ENCODE data around the gene USF2.

DNA sequence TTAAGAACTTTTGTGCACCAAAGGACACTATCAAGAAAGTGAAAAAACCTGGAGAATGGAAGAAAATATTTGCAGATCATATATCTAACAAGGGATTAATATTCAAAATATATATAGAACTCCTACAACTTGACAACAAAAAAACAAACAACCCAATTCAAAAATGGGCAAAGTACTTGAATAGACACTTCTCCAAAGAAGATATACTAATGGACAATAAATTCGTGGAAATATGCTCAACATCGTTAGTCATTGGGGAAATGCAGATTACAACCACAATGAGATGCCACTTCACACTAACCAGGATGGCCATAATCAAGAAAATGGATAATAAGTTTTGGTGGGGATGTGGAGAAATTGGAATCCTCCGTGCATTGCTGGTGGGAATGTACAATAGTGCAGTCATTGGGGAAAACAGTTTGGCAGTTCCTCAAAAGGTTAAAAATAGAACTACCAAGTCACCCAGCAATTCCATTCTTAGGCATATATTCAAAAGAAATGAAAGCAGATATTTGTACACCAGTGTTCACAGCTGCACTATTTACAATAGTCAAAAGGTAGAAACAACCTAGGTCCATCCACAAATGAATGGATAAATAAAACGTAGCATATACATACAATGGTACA, 22.2 kb upstream of the USF2 start:
- TF ChIP-seq, protein P1, sequence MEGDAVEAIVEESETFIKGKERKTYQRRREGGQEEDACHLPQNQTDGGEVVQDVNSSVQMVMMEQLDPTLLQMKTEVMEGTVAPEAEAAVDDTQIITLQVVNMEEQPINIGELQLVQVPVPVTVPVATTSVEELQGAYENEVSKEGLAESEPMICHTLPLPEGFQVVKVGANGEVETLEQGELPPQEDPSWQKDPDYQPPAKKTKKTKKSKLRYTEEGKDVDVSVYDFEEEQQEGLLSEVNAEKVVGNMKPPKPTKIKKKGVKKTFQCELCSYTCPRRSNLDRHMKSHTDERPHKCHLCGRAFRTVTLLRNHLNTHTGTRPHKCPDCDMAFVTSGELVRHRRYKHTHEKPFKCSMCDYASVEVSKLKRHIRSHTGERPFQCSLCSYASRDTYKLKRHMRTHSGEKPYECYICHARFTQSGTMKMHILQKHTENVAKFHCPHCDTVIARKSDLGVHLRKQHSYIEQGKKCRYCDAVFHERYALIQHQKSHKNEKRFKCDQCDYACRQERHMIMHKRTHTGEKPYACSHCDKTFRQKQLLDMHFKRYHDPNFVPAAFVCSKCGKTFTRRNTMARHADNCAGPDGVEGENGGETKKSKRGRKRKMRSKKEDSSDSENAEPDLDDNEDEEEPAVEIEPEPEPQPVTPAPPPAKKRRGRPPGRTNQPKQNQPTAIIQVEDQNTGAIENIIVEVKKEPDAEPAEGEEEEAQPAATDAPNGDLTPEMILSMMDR (conservative IDR thresholded peaks at IDR 0.05), result no peak
- no peak for TF ChIP-seq ZFX (IDR thresholded peaks at IDR 0.05)
